ENCODE results near the gene CIAO3.

The CIAO3 gene

GRCh38 chr16:736936-737481, 3.8 kb downstream of the CIAO3 start:
- no peak overlapping the region for H3K4me3 ChIP-seq (ENCODE audit: low read depth, low read length)

GRCh38 chr16:735982-736453, 4.8 kb downstream of the CIAO3 start:
- no peak overlapping the region for H3K4me3 ChIP-seq (ENCODE audit: low read depth, low read length)

DNA sequence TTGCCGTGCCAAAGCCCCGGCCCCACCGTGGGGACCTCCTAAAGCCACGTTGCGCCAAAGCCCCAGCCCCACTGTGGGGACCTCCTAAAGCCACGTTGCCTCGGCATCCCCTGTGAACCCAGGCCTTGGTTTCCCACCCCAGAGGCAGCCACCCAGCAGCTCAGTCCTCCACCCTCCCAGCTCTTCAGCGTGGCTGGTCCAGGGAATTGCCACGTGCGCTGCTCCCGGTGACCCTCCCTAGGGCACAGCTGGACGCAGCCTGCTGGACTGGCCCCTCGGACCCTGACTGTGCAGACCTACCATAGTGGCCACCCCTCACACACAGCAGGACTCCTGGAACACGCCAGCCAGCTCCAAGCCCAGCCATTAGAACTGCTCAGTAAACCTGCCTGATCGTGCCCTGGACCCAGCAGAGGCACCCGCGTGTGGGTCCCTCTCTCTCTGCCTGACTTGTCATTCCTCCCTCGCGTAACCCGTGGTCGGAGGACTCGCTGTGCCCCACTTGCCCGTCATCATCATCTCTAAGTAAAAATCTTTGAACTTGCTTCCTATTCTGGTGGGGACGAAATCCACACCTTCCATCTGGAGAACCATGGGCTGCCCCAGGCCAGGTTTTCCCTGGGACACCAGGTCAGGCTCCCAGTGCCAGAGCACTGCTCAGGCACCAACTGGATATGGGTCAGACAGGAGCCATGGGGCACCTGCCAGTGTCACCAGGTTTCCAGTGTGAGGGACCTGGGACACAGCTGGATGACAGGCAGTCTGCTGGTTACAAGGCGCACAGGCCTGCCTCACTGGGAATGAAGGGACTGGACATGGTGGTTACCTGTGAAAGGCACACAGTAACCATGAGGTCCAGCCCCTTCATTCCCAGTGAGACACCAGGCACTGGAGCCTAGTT, 5.6 kb downstream of the CIAO3 start:
- no peak overlapping the region for H3K4me3 ChIP-seq (ENCODE audit: low read depth, low read length)

- no peak overlapping the region for H3K4me3 ChIP-seq (ENCODE audit: low read depth, low read length)
These were observed 6.4 kb downstream of the CIAO3 start for GRCh38 chr16:734208-734980.

DNA sequence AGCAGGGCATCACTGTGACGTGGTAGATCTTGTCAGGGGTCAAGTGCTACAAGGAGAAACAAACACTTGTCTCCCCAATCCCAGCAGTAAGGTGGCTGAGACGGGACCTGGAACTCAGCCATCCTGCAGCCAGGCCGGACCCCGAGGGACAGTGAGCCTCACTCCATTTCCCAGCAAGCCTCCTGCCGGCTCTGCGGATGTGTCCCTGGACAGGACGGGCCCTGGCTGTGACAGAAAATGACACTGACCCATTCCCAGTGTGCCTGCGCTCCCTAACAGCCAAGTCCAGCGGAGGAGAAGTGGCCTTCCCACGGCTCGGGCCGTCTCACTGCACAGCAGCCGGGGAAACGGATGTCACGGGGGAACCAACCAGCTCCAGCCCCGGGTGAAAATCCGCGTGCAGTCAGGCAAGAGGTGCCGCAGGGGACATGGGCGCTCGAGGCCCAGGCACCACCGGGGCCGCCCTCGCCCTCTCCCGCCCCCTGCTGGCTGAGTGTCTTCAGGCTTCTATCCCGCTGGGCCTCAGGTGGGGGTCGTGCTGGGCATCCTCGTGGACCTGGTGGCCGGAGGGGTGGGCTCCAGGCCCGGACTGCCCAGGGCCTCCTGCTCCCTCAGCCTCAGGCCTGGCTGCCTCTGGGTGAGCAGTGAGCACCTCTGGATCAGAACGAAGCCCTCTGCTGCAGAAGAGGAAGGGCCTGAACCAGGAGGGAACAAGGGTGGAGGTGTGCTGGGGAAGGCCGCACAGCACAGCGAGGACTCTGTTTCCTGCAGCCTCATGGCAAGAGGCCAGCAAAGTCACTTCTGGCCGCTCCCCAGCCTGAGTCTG, 7.2 kb downstream of the CIAO3 start:
- no peak overlapping the region for H3K4me3 ChIP-seq (ENCODE audit: low read depth, low read length)

GRCh38 chr16:732936-733335, 7.9 kb downstream of the CIAO3 start:
- no peak overlapping the region for H3K4me3 ChIP-seq (ENCODE audit: low read depth, low read length)

DNA sequence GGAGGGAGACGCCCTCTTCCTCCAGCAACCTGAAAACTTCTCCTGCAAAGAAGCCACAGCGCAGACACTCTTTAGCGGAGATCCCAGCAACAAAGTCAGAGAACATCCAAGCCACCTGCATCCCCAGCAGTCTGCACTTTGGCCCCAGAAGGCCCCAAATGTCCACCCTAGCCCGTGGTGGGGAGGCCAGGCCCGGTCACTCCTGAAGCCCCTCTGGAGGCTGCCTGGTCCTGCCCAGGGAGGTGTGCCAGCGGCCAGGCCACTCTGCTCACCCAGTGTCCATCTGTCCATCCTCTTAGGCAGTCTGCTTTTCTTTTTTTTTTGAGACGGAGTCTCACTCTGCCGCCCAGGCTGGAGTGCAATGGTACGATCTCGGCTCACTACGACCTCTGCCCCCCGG, 8.5 kb downstream of the CIAO3 start:
- H3K4me3 ChIP-seq (ENCODE audit: low read depth, low read length) = no peak overlapping the region

DNA sequence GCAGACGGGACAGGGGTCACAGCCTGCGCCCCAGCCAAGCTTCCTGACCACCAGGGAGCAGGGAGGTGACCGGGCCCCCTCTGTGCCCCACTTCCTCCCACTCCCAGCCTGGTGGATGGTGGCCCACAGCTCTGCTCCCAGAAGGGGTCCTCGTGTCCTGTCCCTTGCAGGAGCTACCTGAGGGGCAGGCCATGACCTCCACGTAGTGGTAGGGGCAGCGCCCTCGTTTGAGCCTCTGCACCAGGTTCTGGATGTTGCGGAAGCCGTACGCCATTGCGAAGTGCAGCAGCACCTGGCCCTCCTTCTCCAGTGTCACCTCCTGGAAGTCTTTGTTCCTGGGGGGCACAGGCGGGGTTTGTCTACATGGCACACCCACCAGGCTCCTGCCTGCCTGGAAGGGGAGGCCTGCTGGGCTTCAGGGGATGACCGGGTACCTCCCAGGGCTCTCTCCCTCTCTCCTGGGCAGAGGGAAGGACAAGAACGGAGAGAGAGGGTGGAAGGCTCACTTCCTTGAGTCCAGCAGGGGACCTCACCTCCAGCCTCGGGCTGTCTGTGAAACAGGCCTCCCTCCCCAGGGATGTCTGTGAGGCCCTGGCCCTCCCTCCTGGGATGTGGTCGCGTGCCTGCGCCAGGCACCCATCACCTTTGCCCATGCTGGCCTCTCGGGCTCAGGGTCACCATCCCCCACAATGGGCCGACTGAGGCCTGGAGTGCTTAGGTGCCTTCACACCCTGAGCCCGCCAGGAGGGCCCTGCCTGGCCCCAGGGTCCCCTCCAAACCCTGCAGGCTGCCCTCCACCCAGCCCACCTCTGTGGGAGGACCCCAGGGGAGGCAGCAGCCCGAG, 9.9 kb downstream of the CIAO3 start:
- H3K4me3 ChIP-seq (ENCODE audit: low read depth, low read length) = no peak overlapping the region

DNA sequence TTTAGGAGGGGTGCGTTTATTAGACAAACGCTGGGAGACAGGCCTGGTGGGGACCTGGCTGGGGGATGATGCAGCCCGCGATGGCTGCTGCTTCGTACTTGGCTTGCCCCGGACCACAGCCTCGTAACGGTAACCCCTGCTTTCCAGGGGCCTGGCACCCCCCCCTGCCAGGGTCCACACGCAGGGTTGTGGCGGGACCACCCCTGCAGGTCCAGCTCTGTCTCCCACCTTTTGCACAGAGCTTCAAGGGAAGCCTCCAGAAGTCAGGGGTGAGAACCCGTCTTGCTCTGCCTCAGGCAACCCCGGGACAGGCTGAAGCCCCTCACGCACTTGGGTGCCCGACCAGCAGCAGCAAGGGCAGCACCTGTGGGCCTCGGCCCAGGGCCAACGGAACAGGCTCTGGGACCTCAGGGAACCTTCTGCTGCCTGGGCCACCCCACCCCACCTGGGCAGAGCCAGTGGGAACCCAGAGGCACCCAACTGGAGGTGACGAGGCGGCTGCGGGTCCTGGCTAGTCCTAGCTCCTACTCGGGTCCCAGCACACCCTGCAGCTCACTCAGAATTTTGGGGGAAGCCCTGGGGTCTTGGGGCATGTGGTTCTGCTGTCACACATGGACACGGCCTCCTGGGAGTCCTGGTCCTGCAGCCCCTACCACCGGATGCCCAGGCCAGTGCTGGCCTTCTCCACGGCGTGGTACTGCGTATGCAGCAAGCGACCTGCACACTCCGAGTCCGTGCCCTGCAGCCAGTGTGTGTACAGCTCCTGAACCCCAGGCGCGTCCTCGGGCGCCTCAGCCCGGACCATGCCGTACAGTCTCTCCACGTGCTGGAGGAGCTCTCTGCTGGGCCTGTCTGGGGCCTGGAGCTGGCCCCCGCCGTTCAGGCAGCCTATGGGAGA, 10.8 kb downstream of the CIAO3 start:
- H3K4me3 ChIP-seq (ENCODE audit: low read depth, low read length) = no peak overlapping the region

DNA sequence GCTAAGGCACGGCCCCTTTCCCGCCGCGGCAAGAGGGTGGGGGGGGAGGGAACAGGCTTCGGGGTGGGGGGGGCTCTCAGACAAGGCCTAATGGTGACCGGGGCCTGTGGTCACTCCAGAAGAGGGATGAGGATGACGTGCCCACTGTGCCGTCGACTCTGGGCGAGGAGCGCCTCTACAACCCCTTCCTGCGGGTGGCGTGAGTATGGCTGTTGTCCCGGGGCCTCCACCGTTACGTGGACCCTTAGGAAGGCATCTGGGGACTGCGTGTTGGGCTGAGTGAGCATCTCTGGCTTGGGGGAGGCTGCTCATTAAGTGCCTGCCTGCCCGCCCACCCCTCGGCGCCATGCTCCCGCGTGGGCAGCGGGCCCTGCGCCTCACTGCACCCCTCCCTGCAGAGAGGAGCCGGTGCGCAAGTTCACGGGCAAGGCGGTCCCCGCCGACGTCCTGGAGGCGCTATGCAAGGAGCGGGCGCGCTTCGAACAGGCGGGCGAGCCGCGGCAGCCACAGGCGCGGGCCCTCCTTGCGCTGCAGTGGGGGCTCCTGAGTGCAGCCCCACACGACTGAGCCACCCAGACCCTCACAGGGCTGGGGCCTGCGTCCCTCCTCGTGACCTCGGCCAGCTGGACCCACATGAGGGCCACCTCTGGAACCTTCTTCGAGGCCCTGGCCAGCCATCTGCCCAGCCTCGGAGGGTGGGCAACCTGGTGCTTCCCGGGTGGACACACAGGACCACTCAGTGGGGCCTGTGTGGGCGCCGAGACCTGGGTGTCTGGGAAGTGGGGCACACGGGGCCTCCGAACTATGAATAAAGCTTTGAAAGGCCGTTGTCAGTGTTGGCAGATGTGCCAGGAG, 11.7 kb downstream of the CIAO3 start:
- peak overlapping the region; percentile 45 for H3K4me3 ChIP-seq (ENCODE audit: low read depth, low read length)

DNA sequence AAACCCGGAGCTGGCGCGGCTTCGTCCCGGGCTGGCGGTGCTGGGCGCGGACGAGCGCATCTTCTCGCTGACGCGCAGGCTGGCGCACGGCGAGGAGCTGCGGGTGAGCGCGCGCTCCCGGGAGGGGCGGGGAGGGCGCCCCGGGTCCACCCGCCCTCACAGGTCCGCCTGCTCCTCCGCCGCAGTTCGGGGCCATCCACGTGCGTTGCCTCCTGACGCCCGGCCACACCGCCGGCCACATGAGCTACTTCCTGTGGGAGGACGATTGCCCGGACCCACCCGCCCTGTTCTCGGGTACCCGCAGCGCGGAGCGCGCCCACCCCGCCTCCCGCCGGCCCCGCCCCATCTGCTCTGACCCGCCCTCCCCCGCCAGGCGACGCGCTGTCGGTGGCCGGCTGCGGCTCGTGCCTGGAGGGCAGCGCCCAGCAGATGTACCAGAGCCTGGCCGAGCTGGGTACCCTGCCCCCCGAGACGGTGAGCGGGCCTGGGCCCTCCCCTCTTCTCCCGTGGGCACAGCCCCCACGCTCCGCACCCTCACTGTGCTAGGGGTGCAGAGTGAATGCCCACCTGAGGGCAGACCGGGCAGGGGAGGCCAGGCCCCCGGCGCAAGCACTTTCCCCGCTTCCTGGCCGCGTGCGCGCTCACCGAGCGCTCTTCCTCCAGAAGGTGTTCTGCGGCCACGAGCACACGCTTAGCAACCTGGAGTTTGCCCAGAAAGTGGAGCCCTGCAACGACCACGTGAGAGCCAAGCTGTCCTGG, 12.5 kb downstream of the CIAO3 start:
- peak overlapping the region; percentile 45 for H3K4me3 ChIP-seq (ENCODE audit: low read depth, low read length)

DNA sequence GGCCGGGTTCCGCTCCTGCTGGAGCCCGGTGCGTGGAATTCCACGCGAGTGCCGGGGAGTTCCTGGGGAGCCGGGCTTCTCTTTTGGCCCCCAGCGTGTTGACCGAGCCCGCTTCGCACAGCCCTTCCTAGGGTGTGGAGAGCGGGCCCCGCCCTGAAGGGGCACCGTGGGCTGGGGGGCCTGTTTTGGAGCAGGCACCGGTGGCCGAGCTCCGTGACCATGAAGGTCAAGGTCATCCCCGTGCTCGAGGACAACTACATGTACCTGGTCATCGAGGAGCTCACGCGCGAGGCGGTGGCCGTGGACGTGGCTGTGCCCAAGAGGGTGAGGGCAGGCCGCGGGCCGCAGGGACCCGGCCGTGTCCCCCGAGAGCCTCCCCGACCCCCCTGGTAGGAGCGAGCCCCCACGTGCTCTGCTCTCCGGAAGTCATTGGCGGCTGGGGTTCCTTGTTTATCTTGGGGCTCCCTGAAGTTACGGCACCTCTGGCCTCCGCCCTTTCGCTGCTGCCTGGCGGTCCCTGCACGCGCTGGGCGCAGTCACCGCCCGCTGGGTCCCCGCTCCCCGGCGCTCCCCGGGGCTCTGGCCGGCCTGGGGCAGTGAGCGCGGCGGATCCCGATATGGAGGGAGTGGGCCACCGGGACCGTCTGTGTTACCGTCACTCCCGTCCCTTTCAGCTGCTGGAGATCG, 13.4 kb downstream of the CIAO3 start:
- H3K4me3 ChIP-seq (ENCODE audit: low read depth, low read length) = peak overlapping the region; percentile 50

- peak within 1 kb of the TSS; percentile 50 for H3K4me3 ChIP-seq (ENCODE audit: low read depth, low read length)
These were observed 14.1 kb downstream of the CIAO3 start, which contains the start of the genes CCDC78 and HAGHL for GRCh38 chr16:726438-727290. CCDC78 (minus strand) TSS chr16:726443; CDS start chr16:726367, 76 bp downstream. HAGHL (plus strand) TSS chr16:727106; CDS start chr16:727510, 404 bp downstream.

GRCh38 chr16:726188-726437, 14.7 kb downstream of the CIAO3 start:
- peak overlapping the region; percentile 31 for H3K4me3 ChIP-seq (ENCODE audit: low read depth, low read length)

GRCh38 chr16:725463-726187, 15.2 kb downstream of the CIAO3 start:
- no peak overlapping the region for H3K4me3 ChIP-seq (ENCODE audit: low read depth, low read length)

Measured in iPS-11a (cell line).